Suprapubic skin (tissue), 3 donors: Measurements from ENCODE around the gene SEC14L2.

ENCODE experiments used
- CTCF ChIP-seq, 2 donors: fragments of 200-600 bp in 1 of 2; fragments of 450-650 bp in 1 of 2; sonication (generic) in 1 of 2; IDR thresholded peaks; one replicate each; pipeline ENCODE4 v1.5.1; 2016 to 2019; ENCODE audit warnings: antibody characterized with exemption in 2 of 2, mild to moderate bottlenecking in 1 of 2, moderate library complexity in 1 of 2
- POLR2A ChIP-seq, 2 donors: fragments of 450-650 bp; IDR thresholded peaks; one replicate each; pipeline ENCODE4 v1.6.1; 2017; ENCODE audit warnings: antibody characterized with exemption in 2 of 2, mild to moderate bottlenecking in 2 of 2, moderate library complexity in 2 of 2

- TF ChIP-seq POLR2A (IDR thresholded peaks at IDR 0.05) (no peak), CTCF (IDR thresholded peaks at IDR 0.05) (no peak)
These were observed 74.9 kb downstream of the SEC14L2 start, which contains the start of gene SEC14L3 for GRCh38 chr22:30471616-30472318.
